Activated CD4-positive, alpha-beta T cell treated with anti-CD3 and anti-CD28 coated beads for 24 hours (primary cell): Measurements from ENCODE around the gene ARFIP2.

Experiments used
- DNase-seq, 2 donors: peaks; one replicate each; pipeline ENCODE4 v3.0.0-alpha.2; 2020; ENCODE audit warnings: low read depth in 2 of 2

Gene ARFIP2

GRCh38 chr11:6482441-6482840 lies 1.3 kb upstream of the ARFIP2 start:
- DNase-seq, result no peak

GRCh38 chr11:6481924-6482275 lies 769 bp upstream of the ARFIP2 start:
- no peak for DNase-seq

DNA sequence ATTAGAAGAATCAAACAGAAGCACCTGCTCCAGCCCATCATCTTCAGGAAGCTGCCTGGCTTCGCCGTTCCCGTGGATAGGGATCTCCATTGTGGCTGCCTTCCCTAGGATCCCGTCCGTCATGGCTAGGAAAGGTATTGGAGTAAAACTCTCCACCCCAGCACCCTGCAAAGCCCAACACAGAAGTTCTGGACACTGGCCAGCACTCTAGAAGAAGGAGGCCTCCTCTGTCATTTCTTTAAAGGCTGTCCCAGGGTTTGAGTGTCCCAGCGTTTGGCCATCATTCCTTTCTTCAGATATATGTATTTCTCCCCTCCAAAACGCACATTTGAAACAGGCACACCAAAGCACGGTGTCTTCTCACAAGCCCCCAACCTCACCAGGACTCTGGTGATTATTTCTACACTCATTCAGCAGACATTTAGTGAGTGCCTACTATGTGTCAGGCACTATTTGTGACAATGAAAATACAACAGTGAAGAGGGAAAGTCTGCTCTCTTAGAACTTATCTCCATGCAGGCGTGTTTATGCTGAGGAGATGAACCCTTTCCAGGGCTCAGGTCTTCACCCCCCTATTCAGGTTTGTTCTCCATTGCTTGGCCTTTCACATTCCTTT lies 724 bp downstream of the ARFIP2 start:
- no peak for DNase-seq

GRCh38 chr11:6476571-6476970 lies 4.6 kb downstream of the ARFIP2 start:
- DNase-seq, result no peak

DNA sequence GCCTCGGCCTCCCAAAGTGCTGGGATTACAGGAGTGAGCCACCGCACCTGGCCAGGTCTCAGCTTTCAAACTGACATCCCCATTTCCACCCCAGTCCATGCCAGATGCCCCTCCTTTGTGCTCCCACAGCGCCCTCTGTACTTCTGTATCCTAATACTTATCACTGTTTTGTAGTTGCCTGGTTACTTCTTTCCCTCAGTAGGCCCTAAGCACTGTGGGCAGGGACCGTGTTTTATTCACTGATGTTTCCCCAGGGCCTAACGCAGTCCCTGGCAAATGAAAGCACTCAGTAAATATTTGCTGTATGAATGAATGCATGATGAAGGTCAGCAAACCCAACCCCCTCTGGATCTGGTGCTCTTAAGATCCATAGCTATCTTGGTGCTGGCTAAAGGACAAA lies 5.2 kb downstream of the ARFIP2 start:
- no peak for DNase-seq

DNA sequence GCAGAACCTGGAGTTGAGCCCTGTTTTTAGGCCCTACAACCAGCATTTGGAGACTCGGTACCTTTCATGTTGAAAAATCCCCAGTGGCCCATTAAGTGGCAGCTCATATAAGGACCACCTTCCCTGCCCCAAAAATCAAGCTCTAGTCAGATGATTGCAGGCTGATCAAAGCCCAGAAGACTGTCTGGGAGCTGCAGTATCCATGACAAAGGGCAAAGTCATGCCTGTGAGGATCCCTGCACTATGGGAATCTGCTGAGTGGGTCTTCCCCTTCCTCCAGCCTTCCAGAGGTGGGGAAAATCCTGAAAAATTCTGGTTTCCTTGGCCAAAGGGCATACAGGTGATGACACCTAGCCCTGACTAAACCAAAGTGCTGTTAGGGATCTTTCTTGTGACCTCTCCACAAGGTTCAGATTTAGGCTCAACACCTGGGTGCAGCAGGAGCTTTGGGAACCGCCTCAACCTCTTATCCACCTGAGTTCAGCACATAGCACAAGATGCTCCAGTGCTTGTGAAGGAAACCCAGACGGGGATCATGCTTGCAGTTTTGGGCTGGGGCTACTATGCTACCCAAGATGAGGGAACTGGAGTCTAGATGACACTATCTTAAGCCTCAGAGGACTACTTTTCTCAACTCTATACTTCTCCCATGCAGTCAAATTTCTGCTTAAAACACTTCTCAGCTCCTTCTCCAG lies 6.2 kb downstream of the ARFIP2 start:
- DNase-seq, result no peak

- no peak for DNase-seq
Measured at GRCh38 chr11:6474413-6474792, 6.7 kb downstream of the ARFIP2 start.

DNA sequence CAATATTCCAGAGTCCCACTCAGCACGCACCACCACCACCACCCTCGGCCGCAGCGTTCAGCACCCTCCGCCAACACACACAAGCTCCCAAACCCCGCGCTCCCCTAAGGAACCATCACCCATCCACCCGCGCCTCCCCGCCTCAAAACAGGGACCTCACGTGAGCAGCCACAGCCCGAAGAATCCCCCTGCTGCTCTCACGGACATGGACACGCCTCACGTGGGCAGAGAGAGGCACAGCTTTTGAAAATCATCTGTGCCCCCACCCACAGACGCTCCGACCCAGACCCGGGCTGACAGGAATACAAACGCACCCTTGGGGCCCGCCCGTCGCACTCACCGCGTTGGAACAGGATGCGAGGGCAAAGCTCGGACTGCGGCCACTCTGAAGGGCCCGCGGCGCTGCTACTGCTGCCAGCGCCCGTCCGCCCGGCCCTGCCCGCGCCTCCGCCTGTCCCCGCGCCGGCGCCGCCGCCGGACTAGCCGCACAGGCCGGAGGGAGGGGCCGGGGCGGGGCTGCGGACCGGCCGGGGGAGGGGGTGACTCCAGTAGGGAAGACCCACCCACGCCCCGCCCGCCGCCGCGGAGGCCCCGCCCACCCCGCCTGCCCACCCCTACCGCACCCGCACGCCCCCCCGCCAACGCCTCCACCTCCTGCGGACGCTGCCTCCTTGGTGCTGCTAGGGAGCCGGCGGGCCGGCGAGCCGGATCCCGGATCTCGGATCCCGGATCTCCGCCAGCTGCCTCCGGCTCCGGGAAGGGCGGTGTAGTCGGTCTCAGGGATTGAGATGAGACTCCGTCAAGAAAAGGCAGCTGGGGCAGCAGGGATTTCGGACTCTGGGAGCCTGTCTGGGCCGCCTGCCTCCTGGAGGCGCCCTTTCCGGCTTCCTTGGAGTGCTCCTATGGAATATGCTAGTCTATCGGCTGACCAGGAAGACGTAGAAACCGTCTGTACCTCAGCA lies 7.4 kb downstream of the ARFIP2 start, which contains the start of gene TRIM3:
TRIM3 (minus strand) TSS at position 491 of the 962 bp plus-strand sequence. CDS start 8,246 bp downstream, outside the sequence.
- peak; percentile 54 to 60 for DNase-seq

- no peak for DNase-seq
Measured at GRCh38 chr11:6472934-6473333, 8.2 kb downstream of the ARFIP2 start.

DNA sequence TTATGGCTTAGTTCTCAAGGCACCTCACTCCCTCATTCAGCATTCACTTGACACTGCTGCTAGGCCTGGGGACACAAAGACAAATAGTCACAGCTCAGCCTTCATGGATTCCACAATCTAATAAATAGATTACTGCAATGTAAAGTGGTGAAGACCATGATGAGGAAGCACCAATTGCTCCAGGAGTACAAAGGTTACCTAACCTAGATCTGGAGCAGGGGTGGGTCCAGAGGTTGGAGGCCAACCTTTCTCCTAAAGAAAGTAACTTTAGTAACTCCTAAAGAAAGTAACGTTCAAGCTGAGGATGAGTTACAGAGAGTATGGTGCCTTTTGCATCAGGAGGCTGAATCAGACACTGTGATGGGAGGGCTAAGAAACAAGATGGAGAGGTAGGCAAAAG lies 11.5 kb downstream of the ARFIP2 start:
- DNase-seq, result no peak

- no peak for DNase-seq
Measured at GRCh38 chr11:6468712-6469495, 12.2 kb downstream of the ARFIP2 start.

GRCh38 chr11:6459099-6459450 lies 22.1 kb downstream of the ARFIP2 start:
- DNase-seq, result no peak

DNA sequence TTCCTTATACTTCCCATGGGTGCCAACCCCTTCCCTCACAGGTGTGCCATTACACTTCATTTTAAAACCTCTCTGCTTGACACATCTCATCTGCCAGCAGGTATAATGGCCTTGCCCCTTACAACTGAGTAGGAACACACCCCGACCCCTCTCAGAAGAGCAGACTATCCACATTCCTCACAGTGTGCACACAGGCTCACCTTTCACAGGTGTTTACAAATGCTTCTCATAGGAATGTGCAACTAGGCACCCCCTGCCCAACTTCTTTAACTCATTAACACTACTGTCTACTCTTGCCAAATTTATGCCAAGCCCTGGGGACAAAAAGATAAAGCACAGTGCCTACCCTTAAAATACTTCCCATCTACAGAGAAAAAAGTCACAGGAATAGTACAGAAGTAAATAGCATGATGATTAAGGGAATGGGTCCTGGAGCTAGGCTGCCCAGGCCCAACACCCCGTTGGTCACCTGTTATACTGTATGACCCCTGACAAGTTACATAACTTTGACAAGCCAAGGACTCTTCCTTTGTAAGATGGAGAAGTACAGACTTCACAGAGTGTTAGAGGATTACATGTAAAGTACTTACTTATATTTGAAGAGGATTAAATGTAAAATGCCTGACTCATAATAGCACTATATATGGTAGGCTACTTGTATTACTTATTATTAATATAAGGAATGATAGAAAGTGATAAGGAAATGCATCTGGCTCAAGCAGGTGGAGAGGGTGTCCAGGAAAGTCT lies 22.6 kb downstream of the ARFIP2 start:
- no peak for DNase-seq

DNA sequence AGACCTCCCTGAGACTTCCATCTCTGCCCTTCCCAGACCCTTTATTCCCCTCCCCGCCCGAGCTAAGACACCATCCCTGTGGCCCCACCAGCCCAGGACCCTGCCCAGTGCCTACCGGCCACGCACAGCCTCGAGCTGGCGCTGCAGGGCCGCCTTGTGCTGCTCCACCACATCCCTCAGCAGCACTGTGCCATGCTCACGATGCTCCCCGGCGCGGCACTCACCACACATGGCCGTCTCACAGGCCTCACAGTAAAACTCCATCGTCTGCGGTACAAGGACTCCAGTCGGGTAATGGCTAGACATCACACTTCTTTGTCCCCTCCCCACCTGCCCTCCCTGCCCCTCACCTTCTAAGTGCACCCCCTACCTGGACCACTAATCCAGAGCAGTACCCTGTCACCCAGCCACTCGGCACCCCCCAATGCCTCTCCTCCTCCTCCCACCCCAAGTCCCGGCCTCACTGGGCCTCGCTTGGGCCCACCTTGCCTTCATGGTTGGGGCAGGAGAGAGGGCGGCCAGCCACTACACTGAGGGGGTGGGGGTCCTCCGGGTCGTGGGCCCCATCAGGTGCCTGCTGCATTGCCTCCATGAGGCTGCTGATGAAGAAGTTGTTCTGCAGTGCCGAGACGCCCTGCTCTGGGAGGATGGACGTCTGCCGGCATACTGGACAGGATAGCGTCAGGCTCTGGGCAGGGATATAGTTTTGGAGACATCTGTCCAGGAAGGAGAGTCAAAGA lies 23.4 kb downstream of the ARFIP2 start:
- DNase-seq, result no peak

GRCh38 chr11:6456361-6457073 lies 24.6 kb downstream of the ARFIP2 start:
- DNase-seq, result no peak

GRCh38 chr11:6455070-6455469 lies 26.1 kb downstream of the ARFIP2 start:
- no peak for DNase-seq

GRCh38 chr11:6453152-6453551 lies 28.0 kb downstream of the ARFIP2 start:
- DNase-seq, result no peak

GRCh38 chr11:6452219-6452618 lies 28.9 kb downstream of the ARFIP2 start:
- no peak for DNase-seq

GRCh38 chr11:6448574-6448973 lies 32.6 kb downstream of the ARFIP2 start:
- DNase-seq, result no peak
